ENCODE results near the gene CDH8.
"Not testable (repeated sequence)": the region's sequence is repeated elsewhere in the genome, so short reads cannot be mapped to it uniquely, and the experiment has no call there.

DNA sequence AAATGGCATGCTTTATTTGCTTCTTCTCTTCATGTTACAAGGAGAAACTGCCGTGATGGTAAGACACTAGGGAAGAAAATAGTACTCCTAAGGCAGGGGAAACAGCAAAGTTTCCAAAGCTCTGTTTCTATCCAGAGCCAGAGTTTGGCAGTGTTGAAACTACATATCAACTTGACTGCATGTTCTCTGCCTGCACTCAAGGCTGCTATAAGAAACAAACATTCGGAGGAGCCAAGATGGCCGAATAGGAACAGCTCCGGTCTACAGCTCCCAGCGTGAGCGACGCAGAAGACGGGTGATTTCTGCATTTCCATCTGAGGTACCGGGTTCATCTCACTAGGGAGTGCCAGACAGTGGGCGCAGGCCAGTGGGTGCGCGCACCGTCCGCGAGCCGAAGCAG, 254.4 kb downstream of the CDH8 start:
- not testable (repeated sequence) for TF ChIP-seq POLR2A (IDR thresholded peaks at IDR 0.05; ENCODE audit: low read depth, low read length); SMC3 (IDR thresholded peaks at IDR 0.05; ENCODE audit: low read depth, low read length); RAD21 (IDR thresholded peaks at IDR 0.05; ENCODE audit: low read length); RCOR1 (IDR thresholded peaks at IDR 0.05; ENCODE audit: insufficient replicate concordance, low read length); MAFK (IDR thresholded peaks at IDR 0.05; ENCODE audit: low read depth, low read length); CHD1 (IDR thresholded peaks at IDR 0.05; ENCODE audit: low read depth, low read length); CEBPB (IDR thresholded peaks at IDR 0.05; ENCODE audit: low read depth, low read length); MAZ (IDR thresholded peaks at IDR 0.05; ENCODE audit: borderline replicate concordance, low read depth, low read length); BHLHE40 (IDR thresholded peaks at IDR 0.05; ENCODE audit: low read depth, low read length); MXI1 (IDR thresholded peaks at IDR 0.05; ENCODE audit: borderline replicate concordance, low read depth, low read length)
- TF ChIP-seq, protein P1, sequence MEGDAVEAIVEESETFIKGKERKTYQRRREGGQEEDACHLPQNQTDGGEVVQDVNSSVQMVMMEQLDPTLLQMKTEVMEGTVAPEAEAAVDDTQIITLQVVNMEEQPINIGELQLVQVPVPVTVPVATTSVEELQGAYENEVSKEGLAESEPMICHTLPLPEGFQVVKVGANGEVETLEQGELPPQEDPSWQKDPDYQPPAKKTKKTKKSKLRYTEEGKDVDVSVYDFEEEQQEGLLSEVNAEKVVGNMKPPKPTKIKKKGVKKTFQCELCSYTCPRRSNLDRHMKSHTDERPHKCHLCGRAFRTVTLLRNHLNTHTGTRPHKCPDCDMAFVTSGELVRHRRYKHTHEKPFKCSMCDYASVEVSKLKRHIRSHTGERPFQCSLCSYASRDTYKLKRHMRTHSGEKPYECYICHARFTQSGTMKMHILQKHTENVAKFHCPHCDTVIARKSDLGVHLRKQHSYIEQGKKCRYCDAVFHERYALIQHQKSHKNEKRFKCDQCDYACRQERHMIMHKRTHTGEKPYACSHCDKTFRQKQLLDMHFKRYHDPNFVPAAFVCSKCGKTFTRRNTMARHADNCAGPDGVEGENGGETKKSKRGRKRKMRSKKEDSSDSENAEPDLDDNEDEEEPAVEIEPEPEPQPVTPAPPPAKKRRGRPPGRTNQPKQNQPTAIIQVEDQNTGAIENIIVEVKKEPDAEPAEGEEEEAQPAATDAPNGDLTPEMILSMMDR (conservative IDR thresholded peaks at IDR 0.05; ENCODE audit: low read depth, low read length) = not testable (repeated sequence)
- TF ChIP-seq, protein P2, sequence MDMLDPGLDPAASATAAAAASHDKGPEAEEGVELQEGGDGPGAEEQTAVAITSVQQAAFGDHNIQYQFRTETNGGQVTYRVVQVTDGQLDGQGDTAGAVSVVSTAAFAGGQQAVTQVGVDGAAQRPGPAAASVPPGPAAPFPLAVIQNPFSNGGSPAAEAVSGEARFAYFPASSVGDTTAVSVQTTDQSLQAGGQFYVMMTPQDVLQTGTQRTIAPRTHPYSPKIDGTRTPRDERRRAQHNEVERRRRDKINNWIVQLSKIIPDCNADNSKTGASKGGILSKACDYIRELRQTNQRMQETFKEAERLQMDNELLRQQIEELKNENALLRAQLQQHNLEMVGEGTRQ (IDR thresholded peaks at IDR 0.05; ENCODE audit: low read depth, low read length) = not testable (repeated sequence)
- TF ChIP-seq, protein P3, sequence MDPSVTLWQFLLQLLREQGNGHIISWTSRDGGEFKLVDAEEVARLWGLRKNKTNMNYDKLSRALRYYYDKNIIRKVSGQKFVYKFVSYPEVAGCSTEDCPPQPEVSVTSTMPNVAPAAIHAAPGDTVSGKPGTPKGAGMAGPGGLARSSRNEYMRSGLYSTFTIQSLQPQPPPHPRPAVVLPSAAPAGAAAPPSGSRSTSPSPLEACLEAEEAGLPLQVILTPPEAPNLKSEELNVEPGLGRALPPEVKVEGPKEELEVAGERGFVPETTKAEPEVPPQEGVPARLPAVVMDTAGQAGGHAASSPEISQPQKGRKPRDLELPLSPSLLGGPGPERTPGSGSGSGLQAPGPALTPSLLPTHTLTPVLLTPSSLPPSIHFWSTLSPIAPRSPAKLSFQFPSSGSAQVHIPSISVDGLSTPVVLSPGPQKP (IDR thresholded peaks at IDR 0.05; ENCODE audit: borderline replicate concordance, low read depth, low read length) = not testable (repeated sequence)
